Spleen (tissue), 11 donors: ENCODE data around the gene EPS8. TPM values are rescaled to one million over a fixed set of nuclear protein-coding genes. Genes with fewer than 3 reads are reported as not detected.

ENCODE experiments used
- DNase-seq: peaks from one replicate; pipeline ENCODE4 v3.0.0-alpha.2; 2020
- H3K27ac ChIP-seq, 8 donors: fragments of 200-600 bp; sonication (generic) in 7 of 8; 1 replicate in 4 of 8; 2 replicates in 4 of 8; pipeline versions ENCODE4 v1.5.0 to v1.8.0; 2016 to 2021; ENCODE audit warnings: inconsistent platforms in 4 of 8, mild to moderate bottlenecking in 4 of 8, moderate library complexity in 1 of 8
- H3K27me3 ChIP-seq, 7 donors: fragments of 200-600 bp; sonication (generic) in 6 of 7; replicated peaks in 1 of 7; 1 replicate in 4 of 7; 2 replicates in 3 of 7; pipeline versions ENCODE4 v1.5.0 to v1.8.0; 2016 to 2021; ENCODE audit warnings: inconsistent platforms in 3 of 7, mild to moderate bottlenecking in 1 of 7
- H3K36me3 ChIP-seq, 6 donors: fragments of 200-600 bp; sonication (generic) in 5 of 6; 1 replicate in 4 of 6; 2 replicates in 2 of 6; pipeline versions ENCODE4 v1.5.0 to v1.8.0; 2016 to 2021; ENCODE audit warnings: inconsistent platforms in 2 of 6
- H3K4me1 ChIP-seq, 6 donors: fragments of 200-600 bp; sonication (generic) in 5 of 6; 1 replicate in 3 of 6; 2 replicates in 3 of 6; pipeline versions ENCODE4 v1.5.0 to v1.8.0; 2016 to 2021; ENCODE audit warnings: inconsistent platforms in 3 of 6
- H3K4me3 ChIP-seq, 8 donors: fragments of 200-600 bp; sonication (generic) in 7 of 8; 1 replicate in 4 of 8; 2 replicates in 4 of 8; pipeline versions ENCODE4 v1.5.0 to v1.8.0; 2016 to 2021; ENCODE audit warnings: inconsistent platforms in 4 of 8, mild to moderate bottlenecking in 4 of 8, moderate library complexity in 2 of 8
- H3K9me3 ChIP-seq, 8 donors: fragments of 200-600 bp; sonication (generic) in 7 of 8; 1 replicate in 4 of 8; 2 replicates in 4 of 8; pipeline versions ENCODE4 v1.5.0 to v1.8.0; 2016 to 2021; ENCODE audit warnings: inconsistent platforms in 4 of 8
- CTCF ChIP-seq, 11 experiments: fragments of 200-600 bp in 7 of 11; fragments of 450-650 bp in 4 of 11; sonication (generic) in 4 of 11; IDR thresholded peaks in 8 of 11; conservative IDR thresholded peaks in 3 of 11; 1 replicate in 7 of 11; 2 replicates in 4 of 11; pipeline versions ENCODE4 v1.4.0 to v1.8.0; 2016 to 2021; ENCODE audit warnings: antibody characterized with exemption in 11 of 11, inconsistent platforms in 4 of 11, mild to moderate bottlenecking in 1 of 11
- POLR2A ChIP-seq, 3 donors: fragments of 450-650 bp; IDR thresholded peaks; one replicate each; pipeline ENCODE4 v1.5.1; 2017; ENCODE audit warnings: antibody characterized with exemption in 3 of 3, mild to moderate bottlenecking in 1 of 3
- POLR2AphosphoS5 ChIP-seq, 3 donors: sonication (generic); formaldehyde crosslinking; IDR thresholded peaks; one replicate each; pipeline ENCODE4 v1.5.1; 2017; ENCODE audit warnings: antibody characterized with exemption in 3 of 3
- WGBS, 5 donors: extraction: QIAGEN DNeasy Blood & Tissue Kit in 3 of 5; methylation state at CpG; one replicate each; pipeline versions ENCODE4 v1.1.5 to v1.1.7; 2013 to 2018; 5-methylcytosine and 5-hydroxymethylcytosine counted together
- intact Hi-C: fragments of 100-400 bp; cut with DNase I; formaldehyde crosslinking; loops from one replicate; pipeline ENCODE4 v1.15.0; 2023; ENCODE audit warnings: low total_unique reads
- polyA plus RNA-seq, 3 donors: library from polyadenylated mRNA; stranded (reverse); fragments of 200-250 nt; gene quantifications; one replicate each; pipeline ENCODE4 v1.2.1, GENCODE V29; 2013
- total RNA-seq, 7 donors: library from RNA; depleted of rRNA in 3 of 7; stranded (reverse); fragments of >200 nt in 3 of 7; fragmentation: NEBNext Ultra II Directional in 4 of 7; extraction: Animal tissue kit (Norgen Biotek cat#: 25700) in 4 of 7; gene quantifications; one replicate each; pipeline versions ENCODE4 v1.1.0 to v1.2.1, GENCODE V29; 2016 to 2021
- donor health status: healthy with polysubstance abuse.
- donor health status: DM: no; HTN: no; CAD: no; lungs with moderate emphysema.
- donor health status: DM: no; HTN: no; CAD: no.
- donor health status: Bipolar disorder and iron deficiency.
- donor health status: healthy.
- donor health status: DM: no; HTN: no; CAD: no.
- donor health status: DM: yes; HTN: yes; CAD: no.

Gene EPS8
- total and polyA plus RNA-seq, 10 donors, result 4.6 to 90.5 (median 30.9) TPM

GRCh38 chr12:15706010-15706676, 83.0 kb downstream of the EPS8 start:
- 79 to 90% (median 84%) methylated on average over 4 of the region's 4 CpGs for WGBS, 5 donors
- Histone ChIP-seq H3K9me3 (no peaks in the 10 kb centered on the region), H3K36me3 (no peaks in the 10 kb centered on the region), H3K27me3 (no peaks in the 10 kb centered on the region), H3K27ac (no peak overlapping the region), H3K4me1 (peaks cover 0 to 14% (median under 1%) of the 10 kb centered on the region in 6 donors), H3K4me3 (no peak overlapping the region)
- no peak for TF ChIP-seq CTCF (IDR thresholded peaks at IDR 0.05 in 8 of 11, conservative IDR thresholded peaks at IDR 0.05 in 3 of 11)
- TF ChIP-seq POLR2AphosphoS5 (IDR thresholded peaks at IDR 0.05), result no peak
- no peak for TF ChIP-seq POLR2A (IDR thresholded peaks at IDR 0.05)
- intact Hi-C loops, result no loop called here
- DNase-seq, result no peak

GRCh38 chr12:15705606-15706005, 83.6 kb downstream of the EPS8 start:
- DNase-seq, result no peak

GRCh38 chr12:15702276-15702675, 86.9 kb downstream of the EPS8 start:
- no peaks in the 10 kb centered on the region for H3K27me3 ChIP-seq
- H3K36me3 ChIP-seq, result no peaks in the 10 kb centered on the region
- TF ChIP-seq POLR2A (IDR thresholded peaks at IDR 0.05) (no peak), POLR2AphosphoS5 (IDR thresholded peaks at IDR 0.05) (no peak), CTCF (IDR thresholded peaks at IDR 0.05 in 8 of 11, conservative IDR thresholded peaks at IDR 0.05 in 3 of 11) (no peak)
- 71 to 84% (median 82%) methylated on average over 2 of the region's 2 CpGs for WGBS, 5 donors
- H3K9me3 ChIP-seq, result no peaks in the 10 kb centered on the region
- DNase-seq, result no peak
- intact Hi-C loops, result no loop called here
- H3K27ac ChIP-seq, result peak overlapping the region in 7 of 8 donors; percentile 3 to 78 (median 69)
- H3K4me3 ChIP-seq, result no peak overlapping the region
- H3K4me1 ChIP-seq, result peaks cover 0 to 47% (median 6%) of the 10 kb centered on the region in 6 donors

More at GRCh38 chr12:15705606-15706005, 83.6 kb downstream of the EPS8 start:
- Histone ChIP-seq H3K36me3 (no peaks in the 10 kb centered on the region), H3K27ac (no peak overlapping the region), H3K4me3 (no peak overlapping the region), H3K27me3 (no peaks in the 10 kb centered on the region), H3K4me1 (peaks cover 0 to 19% (median 3%) of the 10 kb centered on the region in 6 donors), H3K9me3 (no peaks in the 10 kb centered on the region)
- whole genome bisulfite sequencing, 5 donors, result 69 to 87% (median 76%) methylated on average over 2 of the region's 2 CpGs
- TF ChIP-seq CTCF (IDR thresholded peaks at IDR 0.05 in 8 of 11, conservative IDR thresholded peaks at IDR 0.05 in 3 of 11) (no peak), POLR2AphosphoS5 (IDR thresholded peaks at IDR 0.05) (no peak), POLR2A (IDR thresholded peaks at IDR 0.05) (no peak)
- intact Hi-C loops, result no loop called here

GRCh38 chr12:15701631-15702156, 87.5 kb downstream of the EPS8 start:
- 49 to 75% (median 54%) methylated on average over 3 of the region's 3 CpGs for WGBS, 5 donors
- Histone ChIP-seq H3K27ac (peak overlapping the region in 7 of 8 donors; percentile 39 to 78 (median 69)), H3K4me3 (no peak overlapping the region), H3K9me3 (no peaks in the 10 kb centered on the region), H3K36me3 (no peaks in the 10 kb centered on the region), H3K4me1 (peaks cover 0 to 49% (median 6%) of the 10 kb centered on the region in 6 donors), H3K27me3 (no peaks in the 10 kb centered on the region)
- no peak for TF ChIP-seq POLR2AphosphoS5 (IDR thresholded peaks at IDR 0.05)
- no peak for TF ChIP-seq CTCF (IDR thresholded peaks at IDR 0.05 in 8 of 11, conservative IDR thresholded peaks at IDR 0.05 in 3 of 11)
- no peak for TF ChIP-seq POLR2A (IDR thresholded peaks at IDR 0.05)
- intact Hi-C loops, result no loop called here
- DNase-seq, result no peak
